HG02943 (cell line): ENCODE data around the gene IFITM10.
"Not testable (repeated sequence)": the region's sequence is repeated elsewhere in the genome, so short reads cannot be mapped to it uniquely, and the experiment has no call there.

Experiments used
- ATAC-seq: cut with Tn5 transposase; IDR thresholded peaks from one replicate; pipeline ENCODE4 v1.9.1; 2021; ENCODE audit warnings: mild to moderate bottlenecking, low read depth, moderate library complexity; ENCODE audit not compliant: unreplicated experiment

IFITM10 gene

GRCh38 chr11:1694064-1694845, 56.1 kb downstream of the IFITM10 start:
- ATAC-seq = no peak

- ATAC-seq = no peak
Observed at GRCh38 chr11:1693327-1694063, 56.9 kb downstream of the IFITM10 start.

- no peak for ATAC-seq
Observed at GRCh38 chr11:1692708-1693326, 57.6 kb downstream of the IFITM10 start.

GRCh38 chr11:1691878-1692707, 58.3 kb downstream of the IFITM10 start:
- no peak for ATAC-seq

GRCh38 chr11:1691026-1691877, 59.1 kb downstream of the IFITM10 start:
- no peak for ATAC-seq

GRCh38 chr11:1690167-1691025, 60.0 kb downstream of the IFITM10 start:
- no peak for ATAC-seq

GRCh38 chr11:1689250-1690166, 60.9 kb downstream of the IFITM10 start:
- not testable (repeated sequence) for ATAC-seq

- not testable (repeated sequence) for ATAC-seq
Observed at GRCh38 chr11:1688336-1688947, 62.0 kb downstream of the IFITM10 start.

- not testable (repeated sequence) for ATAC-seq
Observed at GRCh38 chr11:1686220-1686619, 64.2 kb downstream of the IFITM10 start.

GRCh38 chr11:1684886-1685874, 65.2 kb downstream of the IFITM10 start:
- ATAC-seq = not testable (repeated sequence)

GRCh38 chr11:1683904-1684572, 66.4 kb downstream of the IFITM10 start:
- ATAC-seq = not testable (repeated sequence)

GRCh38 chr11:1683216-1683615, 67.2 kb downstream of the IFITM10 start:
- ATAC-seq = not testable (repeated sequence)
